HG02588 (cell line): ENCODE results near the gene M6PR.
A peak's percentile ranks its signal among the peaks of the same experiment; 100 is the strongest.

Experiments
- ATAC-seq: cut with Tn5 transposase; IDR thresholded peaks from one replicate; pipeline ENCODE4 v1.9.1; 2021; ENCODE audit warnings: mild to moderate bottlenecking, moderate library complexity; ENCODE audit not compliant: unreplicated experiment

Gene M6PR

DNA sequence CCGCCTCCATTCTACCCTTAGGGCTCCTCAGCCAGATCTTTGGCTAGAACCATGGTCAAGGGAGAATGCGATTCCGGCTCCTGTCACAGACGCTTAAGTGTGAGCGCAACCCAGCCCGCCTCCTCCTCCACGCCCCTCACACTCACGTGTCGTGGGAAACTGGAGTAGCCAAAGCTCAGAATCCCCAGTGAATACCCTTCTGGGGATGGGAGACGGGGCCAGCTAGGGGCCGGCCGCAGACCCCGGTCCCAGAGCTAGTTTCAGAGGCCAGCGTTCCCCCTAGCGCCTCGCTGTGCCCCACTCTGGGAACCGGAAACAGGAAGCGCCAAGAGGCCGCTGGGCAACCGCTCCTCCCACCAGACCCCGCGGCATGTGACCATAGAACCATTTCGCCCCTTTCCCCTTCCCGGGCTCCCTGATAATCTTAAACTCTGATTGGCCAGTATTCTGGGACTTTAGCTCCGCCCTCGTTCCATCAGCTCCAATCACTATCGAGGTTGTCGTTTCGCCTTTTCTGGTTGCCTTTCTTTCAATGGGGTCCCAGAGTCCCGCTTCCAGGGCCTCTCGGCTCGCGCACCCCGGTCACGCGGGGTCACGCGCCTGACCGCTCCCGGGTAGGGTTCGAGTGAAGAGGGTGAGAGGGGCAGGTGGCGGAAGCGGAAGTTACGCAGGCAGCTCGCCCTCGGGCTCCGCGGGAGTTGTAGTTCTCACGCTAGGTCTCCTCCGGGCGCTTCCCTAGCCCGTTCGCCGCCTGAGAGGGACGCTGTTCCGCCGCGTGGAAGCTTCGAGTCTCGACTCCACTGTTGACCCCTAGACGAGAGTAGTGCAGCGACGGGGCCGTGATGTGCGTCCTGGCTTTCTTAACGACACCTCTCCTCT lies at the start of gene M6PR:
M6PR (minus strand) TSS at position 304 of the 879 bp plus-strand sequence. CDS start 3,241 bp downstream, outside the sequence.
- peak; percentile 78 for ATAC-seq

DNA sequence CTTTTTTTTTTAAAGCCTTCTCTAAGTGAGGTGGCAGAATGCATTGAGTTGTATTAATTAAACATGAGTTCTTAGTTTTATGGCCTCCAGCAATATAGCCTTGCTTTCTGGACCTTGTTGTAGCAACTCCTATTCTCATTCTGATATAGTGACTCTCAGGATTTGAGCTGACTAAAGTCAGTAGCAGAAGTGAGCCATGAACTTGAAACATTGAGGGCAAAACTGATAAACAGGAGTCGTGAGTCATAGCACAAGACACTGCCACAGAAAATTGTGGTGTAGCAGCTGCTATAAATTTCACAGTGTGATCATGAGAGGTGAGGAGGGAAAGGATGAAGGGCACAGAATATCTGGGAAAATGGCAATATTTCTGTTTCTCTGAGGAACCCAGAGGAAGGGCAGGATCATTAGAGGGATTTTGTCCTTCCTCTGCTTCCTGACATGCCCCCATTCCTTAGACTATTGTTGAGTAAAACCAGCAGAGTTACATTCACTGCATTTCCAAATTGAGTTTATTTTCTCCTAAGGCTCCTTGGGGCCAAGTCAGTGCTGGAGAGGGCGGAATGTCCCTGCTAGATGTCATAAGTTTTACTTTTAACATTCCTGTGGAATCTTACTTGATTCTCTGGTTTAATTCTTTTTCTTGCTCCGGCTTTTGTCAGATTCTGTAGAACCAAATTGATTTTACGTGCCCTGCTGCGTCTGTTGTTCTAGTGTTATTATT lies 47.4 kb upstream of the M6PR start:
- peak; percentile 98 for ATAC-seq

DNA sequence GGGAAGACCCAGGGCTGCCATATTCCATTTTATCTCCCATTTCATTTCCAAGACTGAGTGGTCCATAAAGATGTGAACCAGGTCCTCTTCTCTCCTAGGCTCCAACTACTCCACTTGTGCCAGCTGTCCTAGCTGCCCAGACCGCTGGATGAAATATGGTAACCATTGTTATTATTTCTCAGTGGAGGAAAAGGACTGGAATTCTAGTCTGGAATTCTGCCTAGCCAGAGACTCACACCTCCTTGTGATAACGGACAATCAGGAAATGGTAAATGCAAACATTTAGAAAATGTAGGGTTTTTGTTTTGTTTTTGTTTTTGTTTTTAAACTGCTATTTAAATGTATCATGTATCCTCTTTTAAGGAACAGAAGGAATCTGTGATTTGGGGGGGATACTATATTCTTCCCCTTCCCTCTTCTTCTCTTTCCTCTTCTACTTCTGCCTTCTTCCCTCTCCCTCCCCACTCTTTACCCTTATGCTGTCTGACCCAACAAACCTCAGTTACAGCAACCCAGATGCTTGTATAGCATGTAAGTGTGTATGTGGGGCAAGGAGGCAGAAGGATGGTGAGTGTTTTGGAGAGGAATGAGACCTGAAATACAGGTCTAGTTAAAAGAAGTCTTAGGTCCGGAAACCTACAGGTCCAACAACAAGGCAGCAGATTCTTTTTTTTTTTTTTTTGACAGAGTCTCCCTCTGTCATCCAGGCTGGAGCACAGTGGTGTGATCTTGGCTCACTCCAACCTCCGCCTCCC lies 45.8 kb upstream of the M6PR start:
- no peak for ATAC-seq

DNA sequence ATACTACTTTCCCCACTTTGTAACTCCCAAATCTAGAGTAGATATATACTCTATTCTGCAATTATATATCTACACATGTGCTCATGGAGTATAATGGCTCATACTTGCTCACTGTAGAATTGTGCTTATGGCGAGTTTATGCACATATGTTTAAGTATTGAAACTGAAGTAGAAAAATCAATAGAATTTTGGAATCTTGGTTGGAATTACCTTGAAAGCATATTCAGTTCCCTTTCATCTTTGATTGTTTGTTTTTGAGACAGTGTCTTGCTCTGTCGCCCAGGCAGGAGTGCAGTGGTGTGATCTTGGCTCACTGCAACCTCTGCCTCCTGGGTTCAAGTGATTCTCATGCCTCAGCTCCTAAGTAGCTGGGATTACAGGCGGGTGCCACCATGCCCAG lies 44.4 kb upstream of the M6PR start:
- no peak for ATAC-seq

DNA sequence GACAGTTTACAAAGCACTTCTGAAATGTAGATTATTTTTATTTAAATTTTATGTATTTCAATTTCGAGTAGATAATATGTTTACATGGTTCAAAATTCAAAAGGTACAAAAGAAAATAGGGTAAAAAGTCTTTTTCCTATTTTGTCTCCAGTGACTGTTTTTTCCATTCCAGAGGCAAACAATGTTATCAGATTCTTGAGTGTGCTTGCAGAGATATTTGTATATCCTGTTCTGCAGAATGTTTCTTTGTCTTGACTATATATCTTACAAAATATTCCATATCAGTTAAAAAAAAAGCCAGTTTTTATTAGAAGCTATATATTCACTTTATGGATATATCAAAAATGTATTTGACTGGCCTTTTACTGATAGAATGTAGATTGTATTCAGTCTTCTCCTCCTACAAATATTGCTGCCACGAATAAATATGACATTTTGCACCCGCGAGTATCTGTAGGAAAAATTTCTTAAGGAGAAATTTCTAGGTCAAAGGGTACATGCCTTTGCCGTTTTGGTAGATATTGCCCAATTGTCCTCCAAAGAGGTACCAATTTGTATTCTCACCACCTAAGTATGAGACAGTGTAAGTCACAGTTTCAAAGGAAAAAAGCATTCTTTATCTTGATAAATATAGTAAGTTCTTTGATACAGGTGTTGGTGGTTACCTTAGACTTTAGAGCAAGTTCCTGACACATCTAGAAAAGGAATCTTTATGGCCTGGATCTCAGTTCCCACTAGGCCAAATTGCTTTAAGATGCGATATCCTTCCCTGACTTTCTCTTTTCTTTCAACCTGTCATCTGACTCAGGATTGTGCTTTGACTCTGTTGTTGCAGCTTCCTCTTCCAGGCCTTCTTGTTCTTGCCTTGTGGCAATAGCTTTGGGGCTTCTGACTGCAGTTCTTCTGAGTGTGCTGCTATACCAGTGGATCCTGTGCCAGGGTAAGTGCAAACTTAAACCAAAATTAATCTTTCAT lies 42.2 kb upstream of the M6PR start:
- no peak for ATAC-seq

GRCh38 chr12:8989413-8989812 lies 40.0 kb upstream of the M6PR start, which contains the start of gene KLRG1:
Gene KLRG1, plus strand, starts transcription at chr12:8989546. Its CDS starts 90 bp downstream, at chr12:8989636.
- no peak for ATAC-seq

DNA sequence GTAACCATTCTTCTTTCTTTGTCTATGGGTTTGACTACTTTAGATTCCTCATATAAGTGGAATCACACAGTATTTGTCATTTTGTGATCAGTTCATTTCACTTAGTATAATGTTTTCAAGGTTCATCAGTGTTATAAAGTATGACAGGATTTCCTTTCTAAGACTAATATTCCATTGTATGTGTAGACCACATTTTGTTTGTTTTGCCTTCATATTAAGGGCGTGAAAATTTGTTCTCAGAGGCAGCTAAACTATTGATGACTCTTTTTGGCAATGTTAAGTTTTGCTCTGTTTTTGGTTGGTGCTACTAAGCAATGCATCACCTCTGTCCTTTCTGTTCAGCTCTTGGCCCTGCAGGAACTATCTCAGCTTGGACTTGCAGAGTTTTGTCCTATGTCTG lies 38.2 kb upstream of the M6PR start:
- ATAC-seq: no peak

DNA sequence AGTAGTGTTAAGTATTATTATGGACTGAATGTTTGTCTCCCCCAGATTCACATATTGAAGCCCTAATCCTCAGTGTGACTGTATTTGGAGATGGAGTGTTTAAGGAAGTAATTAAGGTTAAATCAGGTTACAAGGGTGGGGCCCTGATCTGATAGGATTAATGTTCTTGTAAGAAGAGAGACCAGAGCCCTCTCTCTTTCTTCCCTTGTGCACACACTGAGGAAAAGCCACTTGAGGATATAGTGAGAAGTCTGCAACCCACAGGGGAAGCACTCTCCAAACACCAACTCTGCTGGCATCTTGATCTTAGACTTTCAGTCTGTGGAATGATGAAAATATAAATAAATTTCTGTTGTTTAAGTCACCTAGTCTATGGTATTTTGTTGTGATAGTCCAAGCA lies 37.7 kb upstream of the M6PR start:
- no peak for ATAC-seq

- ATAC-seq: no peak
These were observed 35.8 kb upstream of the M6PR start for GRCh38 chr12:8985213-8985754.

DNA sequence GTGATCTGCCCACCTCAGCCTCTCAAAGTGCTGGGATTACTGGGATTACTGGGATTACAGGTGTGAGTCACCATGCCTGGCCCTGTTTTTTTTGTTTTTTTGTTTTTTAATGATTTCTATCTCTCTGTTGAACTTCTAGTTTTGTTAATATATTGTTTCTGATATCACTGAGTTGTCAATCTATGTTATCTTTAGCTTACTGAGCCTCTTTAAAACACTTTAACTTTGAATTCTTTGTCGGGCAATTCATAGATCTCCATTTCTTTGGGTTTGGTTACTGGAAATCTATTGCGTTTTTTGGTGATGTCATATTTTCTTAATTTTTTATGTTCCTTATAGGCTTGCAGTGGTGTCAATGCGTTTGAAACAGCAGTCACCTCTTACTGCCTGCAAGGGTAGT lies 30.7 kb upstream of the M6PR start:
- no peak for ATAC-seq

- no peak for ATAC-seq
These were observed 21.0 kb upstream of the M6PR start for GRCh38 chr12:8970432-8970831.

DNA sequence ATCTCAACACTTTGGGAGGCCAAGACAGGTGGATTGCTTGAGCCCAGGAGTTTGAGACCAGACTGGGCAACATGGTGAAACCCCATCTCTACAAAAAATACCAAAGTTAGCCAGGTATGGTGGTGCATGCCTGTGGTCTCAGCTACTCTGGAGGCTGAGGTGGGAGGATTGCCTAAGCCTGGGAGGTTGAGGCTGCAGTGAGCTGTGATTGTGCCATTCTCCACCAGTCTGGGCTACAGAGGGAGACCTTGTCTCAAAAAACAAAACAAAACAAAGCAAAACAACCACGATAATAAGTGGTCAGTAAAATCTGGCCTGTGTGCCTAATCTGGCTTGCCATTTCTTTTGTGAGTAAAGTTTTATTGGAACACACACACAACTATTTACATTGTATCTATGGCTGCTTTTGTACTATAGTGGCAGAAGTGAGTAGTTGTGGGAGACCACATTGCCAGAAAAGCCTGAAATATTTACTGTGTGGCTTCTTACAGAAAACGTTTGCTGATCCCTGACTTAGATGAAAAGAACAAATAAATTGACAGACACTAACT lies 20.5 kb upstream of the M6PR start:
- ATAC-seq: no peak

- ATAC-seq: no peak
These were observed 19.3 kb upstream of the M6PR start for GRCh38 chr12:8968761-8969160.

GRCh38 chr12:8960176-8960575 lies 10.7 kb upstream of the M6PR start:
- no peak for ATAC-seq

DNA sequence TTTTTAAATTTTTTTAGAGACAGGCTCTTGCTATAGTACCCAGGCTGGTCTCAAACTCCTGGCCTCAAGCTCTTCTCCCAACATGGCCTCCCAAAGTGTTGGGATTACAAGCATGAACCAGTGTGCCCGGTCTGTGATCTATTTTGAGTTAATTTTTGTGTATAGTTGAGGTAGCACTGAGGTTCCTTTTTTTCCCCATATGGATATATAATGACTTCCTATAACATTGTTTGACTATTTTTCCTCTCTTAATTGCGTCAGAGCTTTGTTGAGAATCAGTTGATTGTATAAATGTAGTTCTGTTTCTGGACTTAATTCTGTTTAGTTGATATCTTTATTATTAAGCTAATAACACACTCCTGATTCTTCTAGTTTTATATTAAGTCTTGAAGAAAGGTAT lies 8.6 kb upstream of the M6PR start:
- no peak for ATAC-seq

- ATAC-seq: no peak
These were observed 8.1 kb upstream of the M6PR start for GRCh38 chr12:8957561-8957960.

DNA sequence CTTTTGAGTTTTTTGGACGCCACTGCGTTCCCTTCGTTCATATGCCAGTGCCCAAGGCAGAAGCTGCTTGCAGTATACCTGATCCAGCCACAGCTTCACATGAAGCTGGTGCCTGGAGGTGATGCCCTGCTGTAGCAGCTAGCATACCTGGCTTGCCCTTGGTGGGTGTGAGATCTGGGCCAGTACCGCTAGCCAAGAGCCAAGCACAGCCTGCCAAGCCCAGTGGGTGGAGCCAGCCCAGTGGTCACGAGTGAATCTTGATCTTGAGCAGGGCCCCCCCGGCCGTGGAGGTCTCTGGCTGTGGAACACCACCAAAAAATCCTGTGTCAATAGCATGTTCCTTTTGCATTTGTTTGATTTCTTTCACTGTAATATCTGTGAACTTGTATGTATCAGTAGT lies 7.3 kb upstream of the M6PR start:
- no peak for ATAC-seq

- no peak for ATAC-seq
These were observed 6.6 kb upstream of the M6PR start for GRCh38 chr12:8956073-8956472.

DNA sequence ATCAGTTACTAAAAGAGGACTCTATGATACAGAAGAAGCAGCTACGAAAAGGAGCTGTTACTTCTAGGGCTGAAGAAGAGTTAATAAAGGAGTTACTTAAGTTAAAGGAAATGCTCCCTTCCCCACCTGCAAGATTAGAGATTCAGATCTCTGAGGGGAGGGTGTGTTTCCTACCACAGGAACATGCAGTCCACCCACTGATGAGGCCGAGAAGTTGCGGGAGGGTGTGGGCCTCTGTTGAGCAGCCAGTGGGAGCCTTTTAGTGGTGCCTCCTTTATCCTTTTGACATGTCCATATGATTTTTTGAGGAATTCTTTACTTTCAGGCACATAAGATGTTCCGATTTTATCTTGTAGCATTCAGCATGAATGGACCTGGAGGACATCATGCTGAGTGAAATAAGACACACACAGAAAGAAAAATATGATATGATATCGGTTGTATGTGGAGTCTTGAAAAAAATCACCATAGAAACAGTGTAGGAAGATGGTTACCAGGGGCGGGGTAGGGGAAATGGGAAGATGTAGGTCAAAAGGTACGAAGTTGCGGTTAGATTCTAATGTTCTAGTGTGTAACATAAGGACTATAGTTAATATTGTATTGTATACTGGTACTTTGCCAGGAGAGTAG lies 4.4 kb upstream of the M6PR start:
- no peak for ATAC-seq
